Upper lobe of left lung (tissue), 4 donors: ENCODE data around the gene PUM2.

Source experiments
- CTCF ChIP-seq, 6 experiments: fragments of 450-650 bp in 4 of 6; fragments of 200-600 bp in 2 of 6; sonication (generic) in 2 of 6; IDR thresholded peaks; one replicate each; pipeline ENCODE4 v1.5.1; 2016 to 2019; ENCODE audit warnings: antibody characterized with exemption in 6 of 6
- EP300 ChIP-seq, 4 donors: sonication (generic); formaldehyde crosslinking; IDR thresholded peaks; one replicate each; pipeline ENCODE4 v1.5.1; 2017; ENCODE audit warnings: antibody characterized with exemption in 4 of 4, control low read depth in 2 of 4
- POLR2A ChIP-seq, 4 donors: fragments of 450-650 bp; IDR thresholded peaks; one replicate each; pipeline ENCODE4 v1.5.1; 2016 to 2017; ENCODE audit warnings: antibody characterized with exemption in 4 of 4, mild to moderate bottlenecking in 2 of 4
- POLR2AphosphoS5 ChIP-seq, 2 donors: sonication (generic); formaldehyde crosslinking; IDR thresholded peaks; one replicate each; pipeline ENCODE4 v1.5.1; 2017; ENCODE audit warnings: antibody characterized with exemption in 2 of 2

DNA sequence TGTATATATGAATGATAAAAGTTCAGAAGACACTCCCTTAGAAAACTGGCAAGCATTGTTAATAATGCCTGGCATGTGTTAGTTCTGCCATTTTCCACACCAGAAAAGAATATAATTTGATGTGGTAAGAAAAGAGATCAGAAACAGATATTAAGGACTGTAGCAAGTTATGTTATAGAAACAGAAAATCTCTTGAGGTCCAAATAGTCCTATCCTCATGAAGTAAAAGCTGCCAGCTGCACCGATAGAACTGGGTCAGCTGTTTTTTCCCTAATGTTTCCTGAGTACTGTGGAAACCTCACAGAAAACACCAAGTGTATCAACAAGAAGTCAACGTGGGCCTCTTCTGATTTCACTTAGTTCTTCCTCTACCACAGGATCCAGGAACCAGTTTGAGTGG is 68.8 kb downstream of the PUM2 start:
- TF ChIP-seq CTCF (IDR thresholded peaks at IDR 0.05) = no peak
- no peak for TF ChIP-seq POLR2A (IDR thresholded peaks at IDR 0.05)
- no peak for TF ChIP-seq EP300 (IDR thresholded peaks at IDR 0.05)
- TF ChIP-seq POLR2AphosphoS5 (IDR thresholded peaks at IDR 0.05) = no peak
